ENCODE measurements around the gene ANKRD10.

ANKRD10 gene

DNA sequence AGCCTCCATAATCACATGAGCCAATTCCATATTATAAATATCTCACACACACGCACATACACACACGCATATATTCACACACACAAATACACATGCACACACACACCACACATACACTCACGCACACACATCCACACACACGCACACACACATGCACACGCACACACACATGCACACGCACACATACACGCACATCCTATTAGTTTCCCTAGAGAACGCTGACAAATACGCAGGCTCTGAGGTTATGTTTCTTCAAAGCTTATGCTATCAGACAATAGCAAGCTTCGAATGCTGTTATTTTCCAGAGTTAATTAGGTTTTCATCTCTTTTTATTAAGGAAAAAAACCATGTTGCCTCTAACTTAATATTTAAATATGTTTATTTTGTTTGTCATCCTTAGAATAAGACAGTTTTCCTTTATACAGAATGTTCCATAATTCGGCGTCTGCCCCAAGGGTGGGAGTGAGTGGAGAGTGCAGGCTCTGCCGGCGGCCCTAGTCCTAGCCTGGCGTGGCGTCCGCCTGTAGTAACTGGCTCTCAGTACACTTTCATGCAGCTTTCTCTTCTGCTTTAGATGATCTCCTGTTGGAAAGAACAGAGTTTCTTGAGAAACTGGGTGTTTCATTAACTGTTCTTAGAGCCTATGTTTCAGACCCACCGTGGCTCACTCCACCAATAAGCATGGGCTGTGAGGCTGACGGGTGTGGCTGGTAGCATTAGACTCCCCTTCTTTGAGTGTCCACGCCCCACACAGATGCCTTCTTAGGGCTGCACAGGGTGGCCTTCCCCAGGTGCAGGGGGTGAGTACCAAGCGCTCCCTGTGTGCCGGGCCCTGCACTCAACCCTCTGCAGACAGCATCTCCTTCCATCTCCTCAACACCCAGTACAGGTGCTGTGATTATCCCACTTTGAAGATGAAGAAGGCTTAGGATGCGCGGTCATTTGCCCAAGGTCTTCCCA, 30.4 kb upstream of the ANKRD10 start:
- DNase-seq (ENCODE audit: low read depth) = no peak

DNA sequence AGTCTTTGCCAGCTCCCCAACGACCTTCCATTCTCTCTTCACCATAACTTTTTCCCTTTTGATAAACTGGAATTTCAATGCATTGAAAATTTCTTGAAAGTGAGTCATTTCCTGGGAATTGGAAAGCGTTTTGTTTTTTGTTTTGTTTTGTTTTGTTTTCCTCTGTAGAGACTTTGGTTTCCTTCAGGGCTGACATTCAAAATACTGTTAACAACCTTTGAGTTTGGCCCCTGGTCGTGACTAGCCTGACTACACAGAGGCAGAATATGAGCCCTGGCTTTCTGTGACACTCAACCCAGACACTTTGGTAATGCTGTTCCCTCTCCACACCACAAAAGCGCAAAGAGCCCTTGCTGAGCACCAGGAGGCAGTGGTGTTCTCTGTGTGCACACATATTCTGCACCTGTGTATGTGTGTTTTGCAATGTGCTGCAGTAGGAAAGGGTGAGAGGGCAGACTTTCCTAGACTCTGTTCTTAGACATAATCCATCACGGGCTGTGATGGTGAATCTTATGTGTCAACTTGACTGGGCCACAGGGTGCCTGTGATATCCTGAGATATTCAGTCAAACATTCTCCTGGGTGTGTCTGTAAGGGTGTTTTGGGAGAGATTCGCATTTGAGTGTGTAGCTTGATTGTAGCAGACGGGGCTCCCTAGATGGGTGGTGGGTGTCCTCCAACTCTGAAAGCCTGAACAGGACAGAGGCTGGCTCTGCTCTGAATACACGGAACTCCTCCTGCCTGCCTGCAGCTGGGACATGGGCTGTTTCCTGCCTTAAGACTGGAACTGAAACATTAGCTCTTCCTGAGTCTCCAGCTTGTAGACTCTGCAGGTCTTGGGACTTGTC, 29.5 kb upstream of the ANKRD10 start:
- DNase-seq (ENCODE audit: low read depth) = no peak

DNA sequence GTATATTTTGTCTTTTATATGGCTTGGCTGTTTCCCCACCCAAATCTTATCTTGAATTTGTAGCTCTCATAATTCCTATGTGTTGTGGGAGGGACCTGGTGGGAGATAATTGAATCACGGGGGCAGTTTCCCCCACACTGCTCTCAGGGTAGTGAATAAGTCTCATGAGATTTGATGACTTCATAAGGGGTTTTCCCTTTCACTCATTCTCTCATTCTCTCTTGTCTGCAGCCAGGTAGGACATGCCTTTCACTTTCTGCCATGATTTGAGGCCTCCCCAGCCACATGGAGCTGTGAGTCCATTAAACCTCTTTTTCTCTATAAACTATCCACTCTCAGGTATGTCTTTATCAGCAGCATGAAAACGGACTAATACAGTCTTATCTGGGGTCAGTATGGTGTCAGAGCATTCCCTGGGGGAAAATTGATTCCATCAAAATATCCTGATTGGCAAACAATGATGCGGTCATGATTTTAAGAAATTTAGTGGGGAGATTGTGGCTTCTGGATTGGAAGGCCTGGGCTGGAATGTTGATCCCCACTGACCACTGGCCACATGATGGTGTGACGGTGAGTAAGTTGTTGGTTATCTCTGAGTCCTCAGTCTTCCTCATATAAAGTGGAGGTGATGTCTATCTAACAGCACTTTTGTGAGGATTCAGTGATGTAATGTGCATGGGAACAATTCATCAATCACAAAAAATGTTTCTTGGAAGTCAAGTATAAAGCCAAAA, 27.5 kb upstream of the ANKRD10 start:
- no peak for DNase-seq (ENCODE audit: low read depth)

DNA sequence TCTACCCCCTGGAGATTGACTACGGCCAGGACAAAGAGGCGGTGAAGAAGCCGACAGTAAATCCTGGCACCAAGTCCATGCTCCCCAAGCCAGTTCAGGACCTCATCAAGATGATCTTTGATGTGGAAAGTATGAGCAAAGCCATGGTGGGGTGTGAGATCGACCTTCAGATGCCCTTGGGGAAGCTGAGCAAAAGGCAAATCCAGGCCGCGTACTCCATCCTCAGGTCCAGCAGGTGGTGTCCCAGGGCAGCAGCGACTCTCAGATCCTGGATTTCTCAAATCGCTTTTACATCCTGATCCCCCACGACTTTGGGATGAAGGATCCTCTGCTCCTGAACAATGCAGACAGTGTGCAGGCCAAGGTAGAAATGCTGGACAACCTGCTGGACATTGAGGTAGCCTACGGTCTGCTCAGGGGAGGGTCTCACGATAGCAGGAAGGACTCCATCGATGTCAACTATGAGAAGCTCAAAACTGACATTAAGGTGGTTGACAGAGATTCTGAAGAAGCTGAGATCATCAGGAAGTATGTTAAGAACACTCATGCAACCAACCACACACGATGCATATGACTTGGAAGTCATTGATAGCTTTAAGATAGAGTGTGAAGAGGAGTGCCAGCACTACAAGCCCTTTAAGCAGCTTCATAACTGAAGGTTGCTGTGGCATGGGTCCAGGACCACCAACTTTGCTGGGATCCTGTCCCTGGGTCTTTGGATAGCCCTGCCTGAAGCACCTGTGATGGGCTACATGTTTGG, 24.0 kb upstream of the ANKRD10 start:
- DNase-seq (ENCODE audit: low read depth) = no peak

DNA sequence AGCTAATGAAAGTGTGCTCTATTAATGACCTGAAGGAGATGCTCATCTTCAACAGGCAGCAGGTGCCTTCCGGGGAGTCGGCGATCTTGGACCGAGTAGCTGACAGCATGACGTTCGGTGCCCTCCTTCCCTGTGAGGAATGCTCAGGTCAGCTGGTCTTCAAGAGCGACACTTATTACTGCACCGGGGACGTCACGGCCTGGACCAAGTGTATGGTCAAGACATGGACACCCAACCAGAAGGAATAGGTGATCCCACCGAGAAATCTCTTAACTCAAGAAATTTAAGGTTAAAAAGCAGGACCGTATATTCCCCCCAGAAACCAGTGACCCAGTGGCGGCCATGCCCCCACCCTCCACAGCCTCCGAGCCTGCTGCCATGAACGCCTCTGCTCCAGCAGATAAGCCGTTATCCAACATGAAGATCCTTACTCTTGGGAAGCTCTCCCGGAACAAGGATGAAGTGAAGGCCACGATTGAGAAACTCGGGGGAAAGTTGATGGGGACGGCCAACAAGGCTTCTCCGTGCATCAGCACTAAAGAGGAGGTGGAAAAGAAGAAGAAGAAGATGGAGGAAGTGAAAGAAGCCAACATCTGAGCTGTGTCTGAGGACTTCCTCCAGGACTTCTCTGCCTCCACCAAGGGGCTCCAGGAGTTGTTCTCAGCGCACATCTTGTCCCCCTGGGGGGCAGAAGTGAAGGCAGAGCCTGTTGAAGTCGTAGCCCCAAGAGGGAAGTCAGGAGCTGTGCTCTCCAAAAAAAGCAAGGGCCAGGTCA, 22.8 kb upstream of the ANKRD10 start:
- DNase-seq (ENCODE audit: low read depth) = no peak

DNA sequence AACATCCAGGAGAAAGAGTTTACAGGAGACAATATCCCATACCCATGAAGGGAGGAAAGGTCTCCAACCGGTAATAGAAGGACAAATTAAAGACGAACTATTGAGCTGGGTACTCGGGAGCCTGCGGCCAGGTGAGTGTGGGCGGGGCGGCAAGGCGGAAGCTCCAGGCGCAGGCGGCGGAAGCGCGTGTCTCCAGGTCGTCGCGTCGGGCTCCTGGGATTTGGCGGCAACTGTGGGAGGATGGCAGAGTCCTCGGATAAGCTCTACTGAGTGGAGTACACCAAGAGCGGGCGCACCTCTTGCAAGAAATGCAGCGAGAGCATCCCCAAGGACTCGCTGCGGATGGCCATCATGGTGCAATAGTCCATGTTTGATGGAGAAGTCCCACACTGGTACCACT, 21.6 kb upstream of the ANKRD10 start:
- no peak for DNase-seq (ENCODE audit: low read depth)

DNA sequence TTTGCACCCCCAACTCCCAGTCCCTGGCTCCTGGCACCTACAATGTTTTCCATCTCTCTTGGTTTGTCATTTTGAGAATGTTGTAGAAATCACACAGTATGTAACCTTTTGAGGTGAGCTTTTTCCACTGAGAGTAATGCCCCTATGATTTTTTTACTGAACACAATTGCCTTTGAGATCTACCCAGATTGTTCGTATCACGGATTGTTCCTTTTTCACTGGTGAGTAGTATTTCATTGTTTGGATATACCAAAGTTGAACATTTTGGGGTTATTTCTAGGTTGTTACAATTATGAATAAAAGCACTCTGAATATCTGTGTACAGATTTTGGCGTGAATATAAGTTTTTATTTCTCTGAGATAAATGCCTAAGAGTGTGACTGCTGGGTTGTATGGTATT, 17.7 kb upstream of the ANKRD10 start:
- DNase-seq (ENCODE audit: low read depth) = no peak

DNA sequence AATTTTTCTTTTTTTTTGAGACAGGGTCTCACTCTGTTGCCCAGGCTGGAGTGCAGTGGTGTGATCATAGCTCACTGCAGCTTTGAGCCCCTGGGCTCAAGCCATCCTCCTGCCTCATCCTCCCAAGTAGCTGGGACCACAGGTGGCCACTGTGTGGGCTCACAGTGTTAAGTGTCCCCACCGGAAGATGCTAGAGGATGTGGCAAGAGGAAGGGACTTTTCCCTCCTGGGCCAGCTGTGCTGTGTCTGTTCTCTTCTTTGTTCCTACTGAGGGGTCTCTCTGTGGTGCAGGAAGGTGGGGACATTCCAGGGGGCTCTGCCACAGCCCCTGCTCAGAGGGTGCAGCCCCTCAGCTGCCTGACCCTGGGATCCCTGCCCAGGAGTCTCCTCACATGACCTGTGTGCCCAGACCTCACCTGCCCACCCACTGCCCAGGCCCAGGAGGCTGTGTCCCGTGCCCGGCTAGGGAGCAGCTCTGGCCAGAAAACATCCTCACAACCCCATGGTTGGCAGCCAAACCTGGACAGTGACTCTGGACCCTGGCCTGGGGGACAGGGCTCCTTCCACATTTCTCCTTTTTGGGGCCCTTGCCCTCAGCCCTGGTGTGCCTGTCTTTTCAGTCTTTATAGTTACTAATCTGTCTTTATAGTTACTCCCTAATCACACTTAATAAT, 14.4 kb upstream of the ANKRD10 start:
- no peak for DNase-seq (ENCODE audit: low read depth)

DNA sequence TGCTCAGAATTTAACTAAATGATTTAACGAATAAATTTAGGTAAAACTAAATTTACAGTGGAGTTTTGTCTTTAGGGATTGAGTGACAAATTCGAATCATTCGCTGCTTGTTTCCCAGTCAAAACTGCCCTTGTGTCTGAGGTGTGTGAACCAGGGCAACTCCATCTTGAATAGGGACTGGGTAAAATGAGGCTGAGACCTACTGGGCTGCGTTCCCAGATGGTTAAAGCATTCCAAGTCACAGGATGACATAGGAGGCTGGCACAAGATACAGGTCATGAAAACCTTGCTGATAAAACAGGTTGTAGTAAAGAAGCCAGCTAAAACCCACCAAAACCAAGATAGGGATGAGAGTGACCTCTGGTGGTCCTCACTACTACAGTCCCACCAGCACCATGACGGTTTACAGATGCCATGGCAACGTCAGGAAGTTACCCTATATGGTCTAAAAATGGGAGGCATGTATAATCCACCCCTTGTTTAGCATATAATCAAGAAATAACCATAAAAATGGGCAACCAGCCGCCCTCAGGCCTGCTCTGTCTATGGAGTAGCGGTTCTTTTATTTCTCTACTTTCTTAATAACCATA, 10.2 kb upstream of the ANKRD10 start:
- DNase-seq (ENCODE audit: low read depth) = no peak

DNA sequence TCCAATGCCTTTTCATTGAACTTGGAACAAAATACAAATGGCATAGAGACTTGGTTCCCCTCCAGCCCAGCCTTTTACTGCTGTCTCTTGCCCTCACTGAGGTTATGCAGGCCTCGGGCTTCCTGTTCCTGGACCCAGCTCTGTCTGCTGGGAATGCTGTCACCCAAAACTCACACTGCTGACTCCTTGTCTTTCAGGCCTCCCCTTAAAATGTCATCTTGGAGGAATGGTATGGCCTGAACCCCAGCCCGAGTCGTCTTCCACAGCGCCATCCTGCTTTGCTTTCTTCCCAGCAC, 9.7 kb upstream of the ANKRD10 start:
- no peak for DNase-seq (ENCODE audit: low read depth)

DNA sequence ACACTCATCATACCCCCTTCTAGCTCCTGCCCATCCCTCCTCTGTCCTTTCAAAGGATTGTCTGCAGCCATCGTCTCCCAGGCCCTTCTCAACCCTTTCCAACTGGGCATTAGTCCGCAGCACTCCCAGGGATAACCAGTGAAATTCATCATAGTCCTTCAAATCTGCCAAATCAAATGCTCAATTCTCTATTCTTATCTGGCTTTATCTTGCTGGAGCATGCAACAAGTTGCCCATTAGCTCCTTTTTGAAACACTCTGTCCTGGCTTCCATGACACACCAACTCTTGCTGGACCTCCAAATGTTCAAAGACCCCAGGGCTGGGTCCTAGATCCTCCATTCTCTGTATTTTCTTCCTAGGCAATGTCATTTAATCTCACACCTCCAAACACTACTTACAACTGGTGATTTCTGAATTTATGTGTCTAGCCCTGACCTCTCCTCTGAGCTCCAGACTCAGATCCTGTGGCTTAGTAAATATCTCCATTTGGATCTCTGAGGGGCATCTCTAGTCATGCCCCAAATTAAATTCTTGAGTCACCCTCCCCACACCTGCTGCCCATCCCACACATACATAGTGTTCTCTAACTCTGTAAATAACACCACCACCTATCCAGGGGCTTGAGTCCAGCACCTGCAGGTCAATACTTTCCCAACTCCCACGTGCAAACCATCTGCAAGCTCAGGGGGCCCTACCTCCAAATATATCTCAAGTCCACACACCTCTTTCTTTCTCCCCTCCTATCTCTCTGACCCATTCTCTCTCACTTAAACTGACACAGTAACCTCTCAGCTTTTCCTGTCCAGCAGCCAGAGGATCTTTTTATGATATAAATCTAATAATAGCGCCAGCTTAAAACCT, 9.1 kb upstream of the ANKRD10 start:
- DNase-seq (ENCODE audit: low read depth) = no peak

DNA sequence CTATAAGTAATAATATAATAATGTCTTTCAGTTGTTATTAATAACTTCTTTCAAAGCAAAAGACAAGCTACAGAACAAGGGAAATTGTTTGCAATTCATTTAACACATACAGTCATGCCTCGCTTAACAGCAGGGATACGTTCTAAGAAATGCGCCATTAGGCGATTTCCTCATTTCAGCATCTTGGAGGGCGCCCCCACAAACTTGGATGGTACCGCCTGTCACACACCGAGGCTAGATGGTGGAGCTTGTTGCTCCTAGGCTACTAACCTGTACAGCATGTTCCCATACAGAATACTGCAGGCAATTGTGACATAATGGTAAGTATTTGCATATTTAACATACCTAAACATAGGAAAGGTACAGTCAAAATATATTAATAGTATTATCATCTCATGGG, 8.2 kb upstream of the ANKRD10 start:
- no peak for DNase-seq (ENCODE audit: low read depth)

DNA sequence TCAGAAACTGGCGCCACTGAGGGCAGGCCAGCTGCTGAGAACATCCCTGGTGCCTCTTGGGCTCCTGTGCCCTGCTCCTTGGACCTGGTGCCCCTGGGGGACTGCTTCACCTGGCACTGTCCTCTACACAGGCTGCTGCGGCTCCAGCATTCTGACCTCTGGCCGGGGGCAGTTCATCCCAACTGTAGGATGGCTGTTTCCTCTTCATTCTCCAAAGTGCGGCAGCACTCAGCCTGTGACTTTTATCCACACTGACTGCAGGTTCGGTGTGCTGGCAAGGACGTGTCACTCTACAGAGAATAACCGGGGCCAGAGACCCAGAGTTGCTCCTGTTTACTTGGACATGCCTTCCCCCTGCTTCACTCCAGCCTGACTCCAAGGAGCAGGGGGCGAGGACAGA, 7.6 kb upstream of the ANKRD10 start:
- DNase-seq (ENCODE audit: low read depth) = no peak

DNA sequence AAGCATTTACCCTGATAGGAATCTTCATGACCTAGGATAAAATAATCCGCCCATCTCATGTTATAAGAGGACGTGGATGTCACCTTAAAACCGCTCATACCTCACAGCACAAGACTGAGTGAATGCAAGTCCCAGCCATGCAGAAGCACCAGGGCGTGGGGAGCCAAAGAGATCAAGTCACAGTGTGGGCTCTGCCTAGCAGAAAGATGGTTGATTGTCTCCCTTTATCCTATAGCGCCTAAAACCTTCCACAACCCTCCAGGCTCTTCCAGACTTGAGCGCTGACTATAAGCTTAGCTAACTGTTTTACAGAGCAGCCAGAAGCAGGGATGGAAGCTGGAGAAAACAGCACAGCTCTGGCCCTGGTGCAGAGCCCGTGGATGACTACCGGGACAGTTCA, 6.8 kb upstream of the ANKRD10 start:
- DNase-seq (ENCODE audit: low read depth) = no peak

DNA sequence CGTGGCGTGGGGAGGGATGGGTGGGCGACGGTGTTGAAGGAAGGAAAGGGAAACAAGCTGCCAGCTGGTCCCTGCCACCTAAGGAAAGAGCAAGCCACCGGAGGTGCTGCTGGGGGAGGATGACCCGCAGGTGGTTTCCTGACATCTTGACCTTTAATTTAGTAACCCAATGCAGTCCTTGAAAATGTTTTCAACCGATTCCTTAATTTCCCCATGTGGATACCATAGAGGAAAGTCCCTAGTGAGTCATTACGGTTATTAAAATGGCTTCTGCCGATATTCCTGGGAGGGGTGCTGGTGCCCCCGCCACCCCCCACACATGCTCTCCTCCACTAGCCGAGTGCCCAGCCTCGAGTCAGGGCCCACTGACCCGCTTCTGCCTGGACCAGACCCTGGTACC, 6.3 kb upstream of the ANKRD10 start:
- DNase-seq (ENCODE audit: low read depth) = no peak

DNA sequence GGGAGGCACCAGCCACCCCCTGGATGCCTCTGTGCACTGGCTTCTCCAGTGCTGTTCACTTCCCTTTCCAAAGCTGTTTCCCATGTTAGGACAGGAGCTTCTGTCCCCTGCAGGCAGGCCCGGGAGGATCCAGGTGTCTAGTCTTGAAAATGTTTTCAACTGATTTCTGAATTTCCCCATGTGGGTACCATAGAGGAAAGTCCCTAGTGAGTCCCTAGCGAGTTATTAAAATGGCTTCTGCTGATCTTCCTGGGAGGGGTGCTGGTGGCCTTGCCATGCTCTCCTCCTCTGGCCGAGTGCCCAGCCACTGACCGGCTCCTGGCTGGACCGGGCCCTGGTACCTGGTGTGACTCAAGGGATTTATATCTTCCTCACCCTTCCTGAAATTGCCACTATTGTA, 5.2 kb upstream of the ANKRD10 start:
- DNase-seq (ENCODE audit: low read depth) = no peak

DNA sequence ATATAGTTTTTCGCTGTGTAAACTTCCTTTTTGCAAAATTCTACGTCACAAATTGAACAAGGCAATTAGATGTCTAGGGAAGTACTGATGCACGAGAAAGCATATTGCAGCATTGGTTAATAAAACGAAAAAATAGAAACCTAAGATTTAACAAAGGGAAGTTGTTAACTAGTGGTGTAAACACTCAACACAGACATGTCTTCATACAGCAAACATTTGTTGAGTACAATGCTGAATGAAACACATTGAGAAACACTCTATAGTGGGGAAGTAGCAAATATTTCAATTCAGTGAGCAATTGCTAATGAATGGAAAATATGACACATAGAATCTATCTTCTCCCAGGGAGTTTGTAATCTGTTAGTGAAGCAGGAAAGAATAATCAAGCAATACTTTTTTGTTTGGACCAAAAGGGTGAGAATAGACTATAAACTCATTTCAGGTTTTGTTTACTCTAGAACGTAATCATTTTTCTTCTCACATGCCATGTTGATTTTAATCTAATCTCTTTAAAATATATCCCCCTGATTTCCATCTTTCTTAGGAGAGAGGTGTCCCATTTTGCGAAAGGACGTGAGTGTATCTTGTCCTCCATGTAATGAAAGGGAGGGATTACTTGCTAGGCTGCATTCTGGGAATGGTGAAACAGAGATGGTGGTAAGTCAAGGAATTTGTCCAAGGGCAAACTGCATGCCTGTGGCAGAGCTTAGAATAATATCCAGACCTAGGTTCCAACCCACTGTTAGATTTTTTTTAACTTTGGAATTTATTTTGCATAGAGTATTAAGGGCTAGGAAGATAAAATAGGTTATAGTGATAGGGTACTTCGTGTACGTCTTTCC, 1.7 kb upstream of the ANKRD10 start:
- DNase-seq (ENCODE audit: low read depth) = no peak

DNA sequence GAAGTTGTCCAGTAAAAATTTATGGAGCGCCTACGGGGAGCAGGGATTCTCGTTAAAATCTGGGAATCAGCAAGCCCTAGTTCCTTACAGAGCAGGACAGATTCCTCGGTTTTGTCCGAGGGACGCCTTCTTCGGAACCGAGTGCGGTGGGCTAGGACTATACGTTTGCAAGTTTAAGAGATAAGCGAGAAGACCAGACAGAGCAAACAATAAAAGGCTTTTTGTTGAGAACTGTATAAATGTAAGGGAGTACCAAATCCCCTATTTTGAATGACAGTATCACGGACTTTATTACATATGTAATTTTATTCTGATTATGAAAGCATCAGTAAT, 971 bp upstream of the ANKRD10 start:
- no peak for DNase-seq (ENCODE audit: low read depth)

Measured in stimulated activated CD8-positive, alpha-beta memory T cell treated with anti-CD3 and anti-CD28 coated beads, Interleukin-15, amount 100 ng/mL, for 1 hour (primary cell).